Astrocyte (in vitro differentiated cells and primary cell): Measurements from ENCODE around the gene FGD5.

ENCODE experiments used
- CTCF ChIP-seq: IDR thresholded peaks from 2 replicates; pipeline ENCODE4 v1.5.1; 2011; ENCODE audit warnings: low read depth, mild to moderate bottlenecking, inconsistent platforms, low read length, moderate library complexity; ENCODE audit not compliant: insufficient read depth
- EZH2 ChIP-seq: IDR thresholded peaks from 2 replicates; pipeline ENCODE4 v1.6.1; 2012; ENCODE audit warnings: mild to moderate bottlenecking, low read length, inconsistent platforms; ENCODE audit not compliant: insufficient read depth

GRCh38 chr3:14866627-14867026 lies 47.9 kb downstream of the FGD5 start:
- no peak for TF ChIP-seq CTCF
- no peak for TF ChIP-seq EZH2
